ENCODE data around the gene SLC4A3.

Gene SLC4A3

DNA sequence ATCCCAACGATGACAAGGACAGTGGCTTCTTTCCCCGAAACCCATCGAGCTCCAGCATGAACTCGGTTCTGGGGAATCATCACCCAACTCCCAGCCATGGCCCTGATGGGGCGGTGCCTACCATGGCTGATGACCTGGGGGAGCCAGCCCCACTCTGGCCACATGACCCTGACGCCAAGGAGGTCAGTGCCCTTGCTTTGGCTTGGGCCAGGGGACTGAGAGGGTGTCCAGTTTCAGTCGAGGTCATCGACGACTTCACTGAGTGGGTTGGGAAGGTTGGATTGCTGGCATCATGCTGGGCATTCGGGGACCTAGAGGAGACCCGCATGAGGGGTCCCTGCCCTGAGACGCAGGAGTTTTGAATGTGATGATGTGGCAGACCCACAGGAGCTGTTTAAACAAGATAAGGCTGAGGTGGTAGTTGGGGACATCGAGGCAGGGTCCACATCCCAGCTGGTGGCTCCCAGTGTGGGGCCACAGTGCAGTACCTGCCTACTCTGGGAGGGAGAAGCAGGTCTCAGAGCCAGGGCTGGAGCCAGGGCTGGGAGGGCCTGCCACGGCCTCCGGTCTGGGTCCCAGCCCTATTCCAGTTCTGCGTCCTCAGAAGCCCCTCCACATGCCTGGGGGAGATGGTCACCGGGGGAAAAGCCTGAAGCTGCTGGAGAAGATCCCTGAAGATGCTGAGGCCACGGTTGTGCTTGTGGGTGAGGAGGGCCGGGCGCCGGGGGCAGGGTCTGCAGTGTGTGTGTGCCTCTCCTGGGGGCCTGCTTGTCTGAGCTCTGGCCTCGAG is 6.0 kb downstream of the SLC4A3 start:
- TF ChIP-seq TARDBP (IDR thresholded peaks at IDR 0.05) (no peak), LEF1 (IDR thresholded peaks at IDR 0.05; ENCODE audit: borderline replicate concordance) (no peak), L3MBTL2 (conservative IDR thresholded peaks at IDR 0.05) (no peak), ARNT (IDR thresholded peaks at IDR 0.05) (no peak), ELF4 (IDR thresholded peaks at IDR 0.05) (no peak), BHLHE40 (IDR thresholded peaks at IDR 0.05; ENCODE audit: borderline replicate concordance) (no peak), SUZ12 (IDR thresholded peaks at IDR 0.05) (no peak), FOXM1 (IDR thresholded peaks at IDR 0.05; ENCODE audit: borderline replicate concordance) (no peak), FOXA1 (IDR thresholded peaks at IDR 0.05) (no peak), SP1 (IDR thresholded peaks at IDR 0.05) (no peak), CTBP1 (IDR thresholded peaks at IDR 0.05; ENCODE audit: borderline replicate concordance) (no peak), NFRKB (IDR thresholded peaks at IDR 0.05) (no peak), HDGF (IDR thresholded peaks at IDR 0.05; ENCODE audit: borderline replicate concordance) (no peak), FOXK2 (IDR thresholded peaks at IDR 0.05) (no peak), ZNF384 (IDR thresholded peaks at IDR 0.05) (no peak)
- TF ChIP-seq, protein P1, sequence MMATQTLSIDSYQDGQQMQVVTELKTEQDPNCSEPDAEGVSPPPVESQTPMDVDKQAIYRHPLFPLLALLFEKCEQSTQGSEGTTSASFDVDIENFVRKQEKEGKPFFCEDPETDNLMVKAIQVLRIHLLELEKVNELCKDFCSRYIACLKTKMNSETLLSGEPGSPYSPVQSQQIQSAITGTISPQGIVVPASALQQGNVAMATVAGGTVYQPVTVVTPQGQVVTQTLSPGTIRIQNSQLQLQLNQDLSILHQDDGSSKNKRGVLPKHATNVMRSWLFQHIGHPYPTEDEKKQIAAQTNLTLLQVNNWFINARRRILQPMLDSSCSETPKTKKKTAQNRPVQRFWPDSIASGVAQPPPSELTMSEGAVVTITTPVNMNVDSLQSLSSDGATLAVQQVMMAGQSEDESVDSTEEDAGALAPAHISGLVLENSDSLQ (IDR thresholded peaks at IDR 0.05): no peak
- ChIA-PET CTCF (no interaction called here), POLR2A (no interaction called here)
- no peak for DNase-seq (ENCODE audit: extremely low spot score)

DNA sequence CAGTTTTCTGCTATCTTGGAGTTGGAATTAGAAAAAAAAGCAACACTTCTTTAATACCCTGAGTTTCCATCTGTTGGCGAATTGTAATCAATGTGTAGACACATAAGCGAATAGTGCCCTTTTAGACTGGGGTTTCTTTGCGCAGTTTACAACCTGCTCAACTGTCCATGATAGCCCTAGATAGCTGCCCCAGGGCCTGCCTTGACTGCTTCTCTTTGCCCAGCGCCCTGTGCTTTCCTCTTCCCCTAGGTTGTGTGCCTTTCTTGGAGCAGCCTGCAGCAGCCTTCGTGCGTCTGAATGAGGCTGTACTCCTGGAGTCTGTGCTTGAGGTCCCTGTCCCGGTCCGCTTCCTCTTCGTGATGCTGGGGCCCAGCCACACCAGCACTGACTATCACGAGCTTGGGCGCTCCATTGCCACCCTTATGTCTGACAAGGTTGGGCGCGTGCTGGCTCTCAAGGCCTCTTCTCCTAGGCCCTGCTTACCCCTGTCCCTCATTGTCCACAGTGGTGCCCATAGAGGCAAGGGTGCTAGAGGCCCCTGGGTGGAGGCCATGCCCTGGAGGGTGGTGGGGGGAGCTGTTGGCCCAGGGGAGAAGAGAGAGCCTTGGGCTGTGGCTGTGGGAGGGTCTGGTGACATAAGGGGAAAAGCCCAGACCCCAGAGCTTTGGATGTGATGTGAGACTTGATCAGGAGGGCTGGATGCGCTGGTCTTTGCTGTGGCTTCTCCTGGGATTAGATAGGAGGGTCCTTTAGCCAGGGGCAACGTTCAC is 6.9 kb downstream of the SLC4A3 start:
- ChIA-PET CTCF (no interaction called here), POLR2A (no interaction called here)
- TF ChIP-seq, protein P1 (IDR thresholded peaks at IDR 0.05): no peak
- TF ChIP-seq BHLHE40 (IDR thresholded peaks at IDR 0.05; ENCODE audit: borderline replicate concordance): no peak
- no peak for TF ChIP-seq SUZ12 (IDR thresholded peaks at IDR 0.05)
- no peak for TF ChIP-seq ZNF384 (IDR thresholded peaks at IDR 0.05)
- no peak for TF ChIP-seq CTBP1 (IDR thresholded peaks at IDR 0.05; ENCODE audit: borderline replicate concordance)
- TF ChIP-seq FOXM1 (IDR thresholded peaks at IDR 0.05; ENCODE audit: borderline replicate concordance): no peak
- TF ChIP-seq NFRKB (IDR thresholded peaks at IDR 0.05): no peak
- no peak for TF ChIP-seq HDGF (IDR thresholded peaks at IDR 0.05; ENCODE audit: borderline replicate concordance)
- no peak for TF ChIP-seq LEF1 (IDR thresholded peaks at IDR 0.05; ENCODE audit: borderline replicate concordance)
- TF ChIP-seq L3MBTL2 (conservative IDR thresholded peaks at IDR 0.05): no peak
- TF ChIP-seq SP1 (IDR thresholded peaks at IDR 0.05): no peak
- TF ChIP-seq ELF4 (IDR thresholded peaks at IDR 0.05): no peak
- DNase-seq (ENCODE audit: extremely low spot score): no peak

DNA sequence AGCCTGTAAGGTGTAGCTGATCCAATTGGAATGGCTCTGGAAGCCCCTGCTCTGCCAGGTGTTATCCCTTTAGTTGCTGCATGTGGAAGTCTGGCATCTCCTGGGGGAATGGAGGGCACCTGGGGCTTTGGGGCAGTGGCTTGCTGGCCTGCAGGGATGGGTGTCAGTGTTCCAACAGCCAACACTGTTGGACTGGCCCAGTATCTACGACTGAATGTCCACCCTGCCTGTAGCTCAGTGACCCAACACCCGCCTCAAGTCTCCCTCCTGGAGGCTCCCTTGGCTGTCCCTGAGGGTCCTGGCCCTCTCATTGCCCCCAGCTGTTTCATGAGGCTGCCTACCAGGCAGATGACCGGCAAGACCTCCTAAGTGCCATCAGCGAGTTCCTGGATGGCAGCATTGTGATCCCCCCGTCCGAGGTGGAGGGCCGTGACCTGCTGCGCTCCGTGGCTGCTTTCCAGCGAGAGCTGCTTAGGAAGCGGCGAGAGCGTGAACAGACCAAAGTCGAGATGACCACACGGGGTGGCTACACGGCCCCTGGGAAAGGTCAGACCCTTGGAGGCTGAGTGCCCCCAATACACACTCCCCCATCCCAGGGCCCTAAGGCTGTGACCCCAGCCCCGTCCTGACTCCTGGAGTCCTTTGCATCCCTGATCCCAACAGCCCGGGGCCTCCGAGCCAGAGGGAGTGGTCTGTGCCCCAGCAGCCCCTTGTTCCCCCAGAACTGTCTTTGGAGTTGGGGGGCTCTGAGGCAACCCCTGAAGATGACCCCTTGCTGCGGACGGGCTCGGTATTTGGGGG is 7.7 kb downstream of the SLC4A3 start:
- POLR2A ChIA-PET: no interaction called here
- no peak for DNase-seq (ENCODE audit: extremely low spot score)
- CTCF ChIA-PET: interaction anchor here (0.5 to 0.6 kb wide), 2 partner anchors 34 to 194 kb away, joined by 3 read pairs; no protein-coding TSS in a partner anchor
- no peak for TF ChIP-seq NFRKB (IDR thresholded peaks at IDR 0.05)
- TF ChIP-seq FOXK2 (IDR thresholded peaks at IDR 0.05): no peak
- no peak for TF ChIP-seq FOXA1 (IDR thresholded peaks at IDR 0.05)
- TF ChIP-seq ZNF384 (IDR thresholded peaks at IDR 0.05): no peak
- TF ChIP-seq SP1 (IDR thresholded peaks at IDR 0.05): no peak
- TF ChIP-seq ELF4 (IDR thresholded peaks at IDR 0.05): no peak
- TF ChIP-seq TARDBP (IDR thresholded peaks at IDR 0.05): no peak

DNA sequence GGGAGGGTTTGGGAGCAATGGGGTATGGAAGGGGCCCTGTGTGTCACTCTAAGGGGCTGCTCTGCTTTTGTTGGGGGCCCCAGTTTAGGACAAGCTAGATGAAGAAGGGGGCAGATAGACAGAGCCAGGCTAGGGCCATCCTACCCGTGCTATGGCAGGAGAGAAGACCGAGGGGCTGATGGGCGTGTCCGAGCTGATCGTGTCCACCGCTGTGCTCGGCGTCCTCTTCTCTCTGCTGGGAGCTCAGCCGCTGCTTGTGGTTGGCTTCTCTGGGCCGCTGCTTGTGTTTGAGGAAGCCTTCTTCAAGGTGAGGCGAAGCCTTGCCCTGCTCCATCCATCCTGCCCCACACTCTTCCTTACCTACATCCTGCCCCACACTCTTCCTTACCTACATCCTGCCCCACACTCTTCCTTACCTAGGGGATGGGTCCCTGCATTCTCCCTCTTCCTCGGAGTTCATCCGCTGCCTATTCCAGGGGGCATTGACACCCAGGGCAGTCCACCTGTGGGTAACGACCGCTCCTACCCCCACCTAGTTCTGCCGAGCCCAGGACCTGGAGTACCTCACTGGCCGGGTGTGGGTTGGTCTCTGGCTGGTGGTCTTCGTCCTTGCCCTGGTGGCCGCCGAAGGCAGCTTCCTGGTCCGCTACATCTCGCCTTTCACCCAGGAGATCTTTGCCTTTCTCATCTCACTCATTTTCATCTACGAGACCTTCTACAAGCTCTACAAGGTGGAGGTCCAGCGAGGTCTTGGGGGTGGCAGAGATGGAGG is 8.9 kb downstream of the SLC4A3 start:
- ChIA-PET POLR2A (no interaction called here), CTCF (interaction anchor here (0.5 kb wide), 1 partner anchor 36 kb away, joined by 3 read pairs; no protein-coding TSS in a partner anchor)
- TF ChIP-seq, protein P1 (IDR thresholded peaks at IDR 0.05): no peak
- TF ChIP-seq ZNF384 (IDR thresholded peaks at IDR 0.05): no peak
- no peak for DNase-seq (ENCODE audit: extremely low spot score)

Measured in HEK293T (cell line).